Heart left ventricle (tissue), 16 donors: Measurements from ENCODE around the gene PPFIA2. TPM values are rescaled to one million over a fixed set of nuclear protein-coding genes. Genes with fewer than 3 reads are reported as not detected.

Source experiments
- ATAC-seq, 4 donors: fragments of 200-7000 bp; cut with Tn5 transposase; one replicate each; pipeline ENCODE4 v1.9.1; 2020 to 2022; ENCODE audit warnings: moderate library complexity in 4 of 4, mild to moderate bottlenecking in 3 of 4, moderate number of reproducible peaks in 1 of 4
- DNase-seq, 5 donors: peaks; one replicate each; pipeline ENCODE4 v3.0.0-alpha.2; 2020
- H3K27ac ChIP-seq, 12 donors: fragments of 200-600 bp; sonication (generic) in 4 of 12; one replicate each; pipeline versions ENCODE4 v1.5.0 to v1.8.0; 2016 to 2022; ENCODE audit warnings: mild to moderate bottlenecking in 2 of 12
- H3K27me3 ChIP-seq, 9 donors: fragments of 200-600 bp; sonication (generic) in 2 of 9; one replicate each; pipeline versions ENCODE4 v1.5.1 to v1.8.0; 2016 to 2022; ENCODE audit warnings: mild to moderate bottlenecking in 3 of 9
- H3K36me3 ChIP-seq, 9 donors: fragments of 200-600 bp; sonication (generic) in 2 of 9; one replicate each; pipeline versions ENCODE4 v1.5.0 to v1.8.0; 2018 to 2022; ENCODE audit warnings: mild to moderate bottlenecking in 2 of 9
- H3K4me1 ChIP-seq, 12 donors: fragments of 200-600 bp; sonication (generic) in 4 of 12; one replicate each; pipeline versions ENCODE4 v1.5.0 to v1.8.0; 2016 to 2022; ENCODE audit warnings: mild to moderate bottlenecking in 3 of 12
- H3K4me3 ChIP-seq, 12 donors: fragments of 200-600 bp; sonication (generic) in 4 of 12; one replicate each; pipeline versions ENCODE4 v1.5.0 to v1.8.0; 2017 to 2022; ENCODE audit warnings: mild to moderate bottlenecking in 9 of 12, moderate library complexity in 4 of 12
- H3K9me3 ChIP-seq, 12 donors: fragments of 200-600 bp; sonication (generic) in 4 of 12; one replicate each; pipeline versions ENCODE4 v1.5.0 to v1.8.0; 2016 to 2022; ENCODE audit warnings: mild to moderate bottlenecking in 1 of 12
- POLR2A ChIP-seq, 2 donors: fragments of 450-650 bp; IDR thresholded peaks; one replicate each; pipeline ENCODE4 v1.6.1; 2017; ENCODE audit warnings: antibody characterized with exemption in 2 of 2, mild to moderate bottlenecking in 2 of 2, moderate library complexity in 2 of 2
- WGBS, 4 donors: extraction: QIAGEN DNeasy Blood & Tissue Kit in 2 of 4; methylation state at CpG; one replicate each; pipeline versions ENCODE4 v1.1.5 to v1.1.7; 2013 to 2018; 5-methylcytosine and 5-hydroxymethylcytosine counted together
- intact Hi-C, 10 donors: fragments of 100-400 bp; cut with DNase I; formaldehyde crosslinking; loops; one replicate each; pipeline versions ENCODE4 v1.11.1 to v1.14.2; 2022
- polyA plus RNA-seq, 2 donors: library from polyadenylated mRNA; stranded (reverse); fragments of 200-250 nt; gene quantifications; one replicate each; pipeline ENCODE4 v1.2.3, GENCODE V29; 2013
- total RNA-seq, 9 donors: library from RNA; depleted of rRNA in 2 of 9; stranded (reverse); fragments of >200 nt in 2 of 9; fragmentation: NEBNext Ultra II Directional in 3 of 9; extraction: Animal tissue kit (Norgen Biotek cat#: 25700) in 3 of 9; gene quantifications; one replicate each; pipeline versions ENCODE4 v1.1.0 to v1.2.4, GENCODE V29; 2016 to 2023
- TF ChIP-seq, protein P1 (sequence below), 12 donors: fragments of 200-600 bp; sonication (generic) in 4 of 12; IDR thresholded peaks; one replicate each; pipeline versions ENCODE4 v1.5.0 to v1.8.0; 2018 to 2022; ENCODE audit warnings: antibody characterized with exemption in 12 of 12, mild to moderate bottlenecking in 5 of 12
- donor health status: ischemic (EF 13 %, LVEDD 7.1; RV severe dilation, severe dysfunction).
- donor health status: healthy with polysubstance abuse.
- donor health status: DM: no; HTN: yes; CAD: no.
- donor health status: DM: no; HTN: no; CAD: no.
- donor health status: ischemic (EF 25% LVEDD 6.9; RV normal size, moderate dysfunction).
- donor health status: ischemic (EF 25% LVEDD 5.7; RV mildly dilated, moderate dysfunction).
- donor health status: healthy.
- donor health status: DM: yes; HTN: yes; CAD: no.
- donor health status: ischemic (EF 35%, LVEDD 5.7; RV mildly dilated, moderate dysfunction).
- donor health status: nonischemic (EF 11% LVEDD 7.7; RV severe dilation, severe dysfunction).
- donor health status: DM: yes; HTN: yes; CAD: no.
- donor health status: PGD.
- donor health status: ischemic (EF 29% LVEDD 5.4; RV normal size, mild dysfunction).
- donor health status: nonischemic (EF 23%, LVEDD 6.1; RV moderate dilation, normal function).

Gene PPFIA2
- total and polyA plus RNA-seq, 11 donors: 0.08 to 1.3 (median 0.49) TPM; not detected in 3

GRCh38 chr12:81705586-81705985, 53.6 kb downstream of the PPFIA2 start:
- ATAC-seq: no peak
- no peaks in the 10 kb centered on the region for H3K36me3 ChIP-seq

GRCh38 chr12:81699551-81699950, 59.6 kb downstream of the PPFIA2 start:
- H3K4me1 ChIP-seq: no peaks in the 10 kb centered on the region
- no peak for ATAC-seq
- no peaks in the 10 kb centered on the region for H3K9me3 ChIP-seq
- H3K4me3 ChIP-seq: no peak overlapping the region
- no peak for DNase-seq
- no peak for TF ChIP-seq POLR2A (IDR thresholded peaks at IDR 0.05)
- TF ChIP-seq, protein P1, sequence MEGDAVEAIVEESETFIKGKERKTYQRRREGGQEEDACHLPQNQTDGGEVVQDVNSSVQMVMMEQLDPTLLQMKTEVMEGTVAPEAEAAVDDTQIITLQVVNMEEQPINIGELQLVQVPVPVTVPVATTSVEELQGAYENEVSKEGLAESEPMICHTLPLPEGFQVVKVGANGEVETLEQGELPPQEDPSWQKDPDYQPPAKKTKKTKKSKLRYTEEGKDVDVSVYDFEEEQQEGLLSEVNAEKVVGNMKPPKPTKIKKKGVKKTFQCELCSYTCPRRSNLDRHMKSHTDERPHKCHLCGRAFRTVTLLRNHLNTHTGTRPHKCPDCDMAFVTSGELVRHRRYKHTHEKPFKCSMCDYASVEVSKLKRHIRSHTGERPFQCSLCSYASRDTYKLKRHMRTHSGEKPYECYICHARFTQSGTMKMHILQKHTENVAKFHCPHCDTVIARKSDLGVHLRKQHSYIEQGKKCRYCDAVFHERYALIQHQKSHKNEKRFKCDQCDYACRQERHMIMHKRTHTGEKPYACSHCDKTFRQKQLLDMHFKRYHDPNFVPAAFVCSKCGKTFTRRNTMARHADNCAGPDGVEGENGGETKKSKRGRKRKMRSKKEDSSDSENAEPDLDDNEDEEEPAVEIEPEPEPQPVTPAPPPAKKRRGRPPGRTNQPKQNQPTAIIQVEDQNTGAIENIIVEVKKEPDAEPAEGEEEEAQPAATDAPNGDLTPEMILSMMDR (IDR thresholded peaks at IDR 0.05): no peak
- no peaks in the 10 kb centered on the region for H3K36me3 ChIP-seq
- no peak overlapping the region for H3K27ac ChIP-seq
- intact Hi-C loops: no loop called here
- H3K27me3 ChIP-seq: no peaks in the 10 kb centered on the region

More at GRCh38 chr12:81705586-81705985, 53.6 kb downstream of the PPFIA2 start:
- intact Hi-C loops: loop anchor here in 1 of 10 donors (2.0 kb wide), 1 partner anchor 35 kb away; no protein-coding TSS in a partner anchor
- TF ChIP-seq POLR2A (IDR thresholded peaks at IDR 0.05): no peak
- TF ChIP-seq, protein P1 (IDR thresholded peaks at IDR 0.05): no peak
- Histone ChIP-seq H3K4me3 (no peak overlapping the region), H3K4me1 (no peaks in the 10 kb centered on the region), H3K27me3 (no peaks in the 10 kb centered on the region), H3K9me3 (peaks cover 0 to 3% (median 0%) of the 10 kb centered on the region in 12 donors), H3K27ac (no peak overlapping the region)
- WGBS, 4 donors: 63 to 74% (median 72%) methylated on average over 1 of the region's 1 CpG
- DNase-seq: no peak

DNA sequence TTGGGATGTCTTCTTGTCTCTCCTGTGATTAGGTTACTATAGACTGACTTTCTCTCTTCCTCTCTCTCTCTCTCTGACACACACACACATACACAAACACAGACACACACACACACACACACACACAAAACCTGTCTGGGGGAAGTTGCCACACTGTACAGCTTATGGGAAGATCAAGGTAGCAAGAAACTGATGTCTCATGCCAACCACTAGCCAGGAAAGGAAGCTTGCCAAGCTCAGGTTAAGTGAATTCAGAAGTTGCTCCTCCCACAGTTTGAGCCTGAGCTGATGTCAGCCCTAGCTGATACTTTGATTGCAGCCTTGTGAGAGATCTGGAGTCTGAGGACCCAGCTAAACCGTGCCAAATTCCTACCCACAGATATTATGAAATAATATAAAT, 67.1 kb downstream of the PPFIA2 start:
- 38 to 52% (median 45%) methylated on average over 1 of the region's 1 CpG for WGBS, 4 donors
- TF ChIP-seq, protein P1 (IDR thresholded peaks at IDR 0.05): no peak
- no peak for TF ChIP-seq POLR2A (IDR thresholded peaks at IDR 0.05)
- Histone ChIP-seq H3K9me3 (no peaks in the 10 kb centered on the region), H3K4me3 (no peak overlapping the region), H3K27me3 (no peaks in the 10 kb centered on the region), H3K36me3 (no peaks in the 10 kb centered on the region), H3K4me1 (no peaks in the 10 kb centered on the region), H3K27ac (no peak overlapping the region)
- no peak for ATAC-seq
- no peak for DNase-seq
- intact Hi-C loops: no loop called here

DNA sequence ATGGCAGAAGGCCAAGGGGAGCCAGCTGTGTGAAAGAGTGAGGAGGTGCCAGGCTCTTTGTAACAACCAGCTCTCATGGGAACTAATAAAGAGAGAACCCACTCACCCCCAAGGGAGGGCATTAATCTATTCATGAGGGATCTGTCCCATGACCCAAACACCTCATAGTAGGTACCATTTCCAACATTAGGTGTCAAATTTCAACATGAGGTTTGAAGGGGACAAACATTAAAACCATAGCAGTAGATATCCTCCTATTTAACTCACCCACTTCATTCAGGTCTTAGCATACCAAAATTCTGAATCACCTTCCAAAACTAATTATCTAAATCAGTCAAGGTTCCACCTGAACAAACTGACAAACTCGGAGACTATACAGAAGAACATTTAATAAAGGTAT, 75.3 kb downstream of the PPFIA2 start:
- Histone ChIP-seq H3K9me3 (no peaks in the 10 kb centered on the region), H3K27me3 (no peaks in the 10 kb centered on the region), H3K4me1 (no peaks in the 10 kb centered on the region), H3K27ac (no peak overlapping the region), H3K4me3 (no peak overlapping the region), H3K36me3 (no peaks in the 10 kb centered on the region)
- ATAC-seq (no peak), DNase-seq (no peak)
- TF ChIP-seq, protein P1 (IDR thresholded peaks at IDR 0.05): no peak
- no peak for TF ChIP-seq POLR2A (IDR thresholded peaks at IDR 0.05)
- intact Hi-C loops: no loop called here
- 45 to 76% (median 74%) methylated on average over 1 of the region's 1 CpG for WGBS, 4 donors
